ENCODE results near the gene KATNA1.

- TF ChIP-seq, protein P1, sequence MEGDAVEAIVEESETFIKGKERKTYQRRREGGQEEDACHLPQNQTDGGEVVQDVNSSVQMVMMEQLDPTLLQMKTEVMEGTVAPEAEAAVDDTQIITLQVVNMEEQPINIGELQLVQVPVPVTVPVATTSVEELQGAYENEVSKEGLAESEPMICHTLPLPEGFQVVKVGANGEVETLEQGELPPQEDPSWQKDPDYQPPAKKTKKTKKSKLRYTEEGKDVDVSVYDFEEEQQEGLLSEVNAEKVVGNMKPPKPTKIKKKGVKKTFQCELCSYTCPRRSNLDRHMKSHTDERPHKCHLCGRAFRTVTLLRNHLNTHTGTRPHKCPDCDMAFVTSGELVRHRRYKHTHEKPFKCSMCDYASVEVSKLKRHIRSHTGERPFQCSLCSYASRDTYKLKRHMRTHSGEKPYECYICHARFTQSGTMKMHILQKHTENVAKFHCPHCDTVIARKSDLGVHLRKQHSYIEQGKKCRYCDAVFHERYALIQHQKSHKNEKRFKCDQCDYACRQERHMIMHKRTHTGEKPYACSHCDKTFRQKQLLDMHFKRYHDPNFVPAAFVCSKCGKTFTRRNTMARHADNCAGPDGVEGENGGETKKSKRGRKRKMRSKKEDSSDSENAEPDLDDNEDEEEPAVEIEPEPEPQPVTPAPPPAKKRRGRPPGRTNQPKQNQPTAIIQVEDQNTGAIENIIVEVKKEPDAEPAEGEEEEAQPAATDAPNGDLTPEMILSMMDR (IDR thresholded peaks at IDR 0.05; ENCODE audit: insufficient read depth, low read length, poor library complexity, severe bottlenecking): no peak
- no peak for TF ChIP-seq EZH2phosphoT487 (conservative IDR thresholded peaks at IDR 0.05; ENCODE audit: low read length)
Observed at GRCh38 chr6:149566410-149567193, 81.9 kb downstream of the KATNA1 start.
